Measurements from ENCODE around the gene LCOR.
A peak's percentile ranks its signal among the peaks of the same experiment; 100 is the strongest.

The LCOR gene

GRCh38 chr10:96999337-96999736 is 167.2 kb downstream of the LCOR start:
- no peak overlapping the region for H3K23ac ChIP-seq (ENCODE audit: low read length in 2 of 2)
- H3K4me1 ChIP-seq (ENCODE audit: control insufficient read depth, insufficient read depth, low read depth, low read length) = peaks cover 24% of the 10 kb centered on the region
- H3K14ac ChIP-seq (ENCODE audit: low read length in 2 of 2) = no peak overlapping the region
- no peak overlapping the region for H2BK5ac ChIP-seq (ENCODE audit: low read depth, low read length, poor library complexity, severe bottlenecking)
- no peaks in the 10 kb centered on the region for H3K79me1 ChIP-seq (replicated peaks; ENCODE audit: low read length, poor library complexity, severe bottlenecking)
- no peak overlapping the region for H3K4me3 ChIP-seq (ENCODE audit: insufficient read depth in 1 of 2, low read depth in 1 of 2, low read length in 2 of 2)
- H3K9ac ChIP-seq (ENCODE audit: low read length) = no peak overlapping the region
- H3K4me2 ChIP-seq (ENCODE audit: low read length, poor library complexity, severe bottlenecking) = no peak overlapping the region
- no peak overlapping the region for H4K91ac ChIP-seq (ENCODE audit: low read length)
- H2BK15ac ChIP-seq (ENCODE audit: low read depth, poor library complexity, severe bottlenecking) = no peak overlapping the region
- H3K4ac ChIP-seq (ENCODE audit: low read depth in 1 of 2, low read length in 2 of 2) = no peak overlapping the region
- H3K9me3 ChIP-seq (ENCODE audit: control insufficient read depth, low read length) = no peaks in the 10 kb centered on the region
- no peak overlapping the region for H3K27ac ChIP-seq (ENCODE audit: low read length, poor library complexity, severe bottlenecking)
- peak overlapping the region; percentile 68 for H2AK5ac ChIP-seq (ENCODE audit: low read length, severe bottlenecking)
- WGBS = 87% methylated on average over 4 of the region's 4 CpGs
- no peak overlapping the region for H2AFZ ChIP-seq (ENCODE audit: low read depth, low read length)
- H4K8ac ChIP-seq (ENCODE audit: low read length) = no peak overlapping the region
- H3K18ac ChIP-seq (ENCODE audit: low read depth in 1 of 2, low read length in 2 of 2) = no peak overlapping the region
- no peaks in the 10 kb centered on the region for H3K27me3 ChIP-seq (ENCODE audit: control insufficient read depth in 1 of 2, insufficient read depth in 1 of 2, low read length in 2 of 2)
- peaks cover 0 to 9% of the 10 kb centered on the region in 2 experiments for H3K36me3 ChIP-seq (ENCODE audit: control insufficient read depth in 1 of 2, insufficient read depth in 2 of 2, low read depth in 1 of 2, low read length in 2 of 2)
- no peak overlapping the region for H2BK12ac ChIP-seq (ENCODE audit: low read length in 2 of 2)
- DNase-seq = no peak
- no peak overlapping the region for H2BK120ac ChIP-seq (ENCODE audit: low read depth, low read length)

- no peak overlapping the region for H3K27ac ChIP-seq (ENCODE audit: low read length, poor library complexity, severe bottlenecking)
- H3K4me2 ChIP-seq (ENCODE audit: low read length, poor library complexity, severe bottlenecking) = no peak overlapping the region
- DNase-seq = no peak
- WGBS = 97% methylated on average over 4 of the region's 4 CpGs
- H3K14ac ChIP-seq (ENCODE audit: low read length in 2 of 2) = no peak overlapping the region
- H2AK5ac ChIP-seq (ENCODE audit: low read length, severe bottlenecking) = peak overlapping the region; percentile 24
- H3K18ac ChIP-seq (ENCODE audit: low read depth in 1 of 2, low read length in 2 of 2) = no peak overlapping the region
- H4K91ac ChIP-seq (ENCODE audit: low read length) = no peak overlapping the region
- H3K9me3 ChIP-seq (ENCODE audit: control insufficient read depth, low read length) = no peaks in the 10 kb centered on the region
- no peak overlapping the region for H2BK5ac ChIP-seq (ENCODE audit: low read depth, low read length, poor library complexity, severe bottlenecking)
- H2BK120ac ChIP-seq (ENCODE audit: low read depth, low read length) = no peak overlapping the region
- H4K8ac ChIP-seq (ENCODE audit: low read length) = no peak overlapping the region
- no peak overlapping the region for H3K23ac ChIP-seq (ENCODE audit: low read length in 2 of 2)
- no peaks in the 10 kb centered on the region for H3K79me1 ChIP-seq (replicated peaks; ENCODE audit: low read length, poor library complexity, severe bottlenecking)
- H2BK15ac ChIP-seq (ENCODE audit: low read depth, poor library complexity, severe bottlenecking) = no peak overlapping the region
- H3K4me3 ChIP-seq (ENCODE audit: insufficient read depth in 1 of 2, low read depth in 1 of 2, low read length in 2 of 2) = no peak overlapping the region
- H3K36me3 ChIP-seq (ENCODE audit: control insufficient read depth in 1 of 2, insufficient read depth in 2 of 2, low read depth in 1 of 2, low read length in 2 of 2) = peaks cover 0 to 9% of the 10 kb centered on the region in 2 experiments
- H2AFZ ChIP-seq (ENCODE audit: low read depth, low read length) = no peak overlapping the region
- H3K4ac ChIP-seq (ENCODE audit: low read depth in 1 of 2, low read length in 2 of 2) = no peak overlapping the region
- no peak overlapping the region for H2BK12ac ChIP-seq (ENCODE audit: low read length in 2 of 2)
- peaks cover 24% of the 10 kb centered on the region for H3K4me1 ChIP-seq (ENCODE audit: control insufficient read depth, insufficient read depth, low read depth, low read length)
- peaks cover under 1% of the 10 kb centered on the region in 2 experiments for H3K27me3 ChIP-seq (ENCODE audit: control insufficient read depth in 1 of 2, insufficient read depth in 1 of 2, low read length in 2 of 2)
- no peak overlapping the region for H3K9ac ChIP-seq (ENCODE audit: low read length)
These were observed 167.9 kb downstream of the LCOR start for GRCh38 chr10:96999987-97000386.

GRCh38 chr10:97000487-97001182 is 168.5 kb downstream of the LCOR start:
- Histone ChIP-seq H4K8ac (ENCODE audit: low read length) (no peak overlapping the region), H3K14ac (ENCODE audit: low read length in 2 of 2) (no peak overlapping the region), H3K4me1 (ENCODE audit: control insufficient read depth, insufficient read depth, low read depth, low read length) (peaks cover 24% of the 10 kb centered on the region), H3K23ac (ENCODE audit: low read length in 2 of 2) (no peak overlapping the region), H3K18ac (ENCODE audit: low read depth in 1 of 2, low read length in 2 of 2) (no peak overlapping the region), H3K36me3 (ENCODE audit: control insufficient read depth in 1 of 2, insufficient read depth in 2 of 2, low read depth in 1 of 2, low read length in 2 of 2) (peaks cover 0 to 9% of the 10 kb centered on the region in 2 experiments), H2AFZ (ENCODE audit: low read depth, low read length) (no peak overlapping the region), H2AK5ac (ENCODE audit: low read length, severe bottlenecking) (no peak overlapping the region), H3K27ac (ENCODE audit: low read length, poor library complexity, severe bottlenecking) (no peak overlapping the region), H4K91ac (ENCODE audit: low read length) (no peak overlapping the region), H3K27me3 (ENCODE audit: control insufficient read depth in 1 of 2, insufficient read depth in 1 of 2, low read length in 2 of 2) (peaks cover 4 to 5% of the 10 kb centered on the region in 2 experiments), H3K4me3 (ENCODE audit: insufficient read depth in 1 of 2, low read depth in 1 of 2, low read length in 2 of 2) (no peak overlapping the region), H3K9ac (ENCODE audit: low read length) (no peak overlapping the region), H2BK15ac (ENCODE audit: low read depth, poor library complexity, severe bottlenecking) (no peak overlapping the region), H2BK5ac (ENCODE audit: low read depth, low read length, poor library complexity, severe bottlenecking) (no peak overlapping the region), H3K4ac (ENCODE audit: low read depth in 1 of 2, low read length in 2 of 2) (no peak overlapping the region), H3K4me2 (ENCODE audit: low read length, poor library complexity, severe bottlenecking) (no peak overlapping the region), H3K79me1 (replicated peaks; ENCODE audit: low read length, poor library complexity, severe bottlenecking) (no peaks in the 10 kb centered on the region), H2BK12ac (ENCODE audit: low read length in 2 of 2) (no peak overlapping the region), H2BK120ac (ENCODE audit: low read depth, low read length) (no peak overlapping the region), H3K9me3 (ENCODE audit: control insufficient read depth, low read length) (no peaks in the 10 kb centered on the region)
- no peak for DNase-seq
- WGBS = 83% methylated on average over 25 of the region's 25 CpGs

DNA sequence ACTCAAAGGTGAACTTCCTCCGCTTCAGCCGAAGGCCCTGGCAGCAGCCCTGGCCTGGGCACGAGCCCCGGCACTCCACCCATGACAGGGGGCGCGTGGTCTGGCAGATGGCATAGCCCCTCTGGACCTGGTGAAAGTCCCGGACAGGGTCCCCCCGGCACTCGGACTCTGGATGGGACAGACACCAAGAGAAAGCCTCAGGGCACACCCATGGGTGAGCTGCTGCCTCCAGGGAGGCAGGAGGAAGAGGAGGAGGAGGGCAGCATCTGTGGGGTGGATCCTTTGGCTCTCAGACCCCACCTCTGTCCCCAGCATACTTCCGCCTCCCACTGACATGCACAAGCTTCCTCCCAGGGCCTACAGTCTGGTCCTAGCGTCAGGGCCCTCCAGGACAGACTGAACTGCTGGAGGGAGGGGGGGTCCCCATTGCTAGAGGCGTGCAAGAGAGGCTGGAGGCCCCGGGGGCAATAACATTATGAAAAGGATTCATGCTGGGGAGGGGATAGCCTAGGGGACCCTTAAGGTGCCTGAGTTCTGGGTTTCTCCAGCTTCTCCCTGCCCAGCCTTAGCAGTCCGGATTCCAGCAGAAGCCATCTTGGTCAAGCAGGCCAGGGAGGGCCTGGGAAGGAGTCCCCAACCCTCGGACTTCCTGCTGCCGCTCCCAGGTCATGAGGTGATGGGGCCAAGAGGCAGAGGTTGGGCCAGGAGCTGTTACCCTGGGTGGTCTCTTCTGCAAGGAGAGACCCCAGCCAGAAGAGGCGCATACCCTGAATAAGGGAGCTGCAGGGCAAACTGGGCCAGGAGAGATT is 169.3 kb downstream of the LCOR start:
- Histone ChIP-seq H4K91ac (ENCODE audit: low read length) (no peak overlapping the region), H3K23ac (ENCODE audit: low read length in 2 of 2) (no peak overlapping the region), H2BK120ac (ENCODE audit: low read depth, low read length) (no peak overlapping the region), H3K4me2 (ENCODE audit: low read length, poor library complexity, severe bottlenecking) (no peak overlapping the region), H3K9me3 (ENCODE audit: control insufficient read depth, low read length) (peaks cover 1% of the 10 kb centered on the region), H2BK15ac (ENCODE audit: low read depth, poor library complexity, severe bottlenecking) (no peak overlapping the region), H2AK5ac (ENCODE audit: low read length, severe bottlenecking) (no peak overlapping the region), H4K8ac (ENCODE audit: low read length) (no peak overlapping the region), H2BK5ac (ENCODE audit: low read depth, low read length, poor library complexity, severe bottlenecking) (no peak overlapping the region), H3K4me1 (ENCODE audit: control insufficient read depth, insufficient read depth, low read depth, low read length) (peaks cover 20% of the 10 kb centered on the region), H3K18ac (ENCODE audit: low read depth in 1 of 2, low read length in 2 of 2) (no peak overlapping the region), H3K4ac (ENCODE audit: low read depth in 1 of 2, low read length in 2 of 2) (no peak overlapping the region), H3K4me3 (ENCODE audit: insufficient read depth in 1 of 2, low read depth in 1 of 2, low read length in 2 of 2) (no peak overlapping the region), H3K36me3 (ENCODE audit: control insufficient read depth in 1 of 2, insufficient read depth in 2 of 2, low read depth in 1 of 2, low read length in 2 of 2) (peaks cover 0 to 9% of the 10 kb centered on the region in 2 experiments), H3K27me3 (ENCODE audit: control insufficient read depth in 1 of 2, insufficient read depth in 1 of 2, low read length in 2 of 2) (peaks cover 4 to 5% of the 10 kb centered on the region in 2 experiments), H2AFZ (ENCODE audit: low read depth, low read length) (no peak overlapping the region), H3K14ac (ENCODE audit: low read length in 2 of 2) (no peak overlapping the region), H3K79me1 (replicated peaks; ENCODE audit: low read length, poor library complexity, severe bottlenecking) (no peaks in the 10 kb centered on the region), H3K27ac (ENCODE audit: low read length, poor library complexity, severe bottlenecking) (no peak overlapping the region), H2BK12ac (ENCODE audit: low read length in 2 of 2) (no peak overlapping the region), H3K9ac (ENCODE audit: low read length) (no peak overlapping the region)
- DNase-seq = no peak
- WGBS = 96% methylated on average over 17 of the region's 17 CpGs
